ENCODE results near the gene GPR31. TPM values are rescaled to one million over a fixed set of nuclear protein-coding genes. Genes with fewer than 3 reads are reported as not detected.

Gene GPR31
- total RNA-seq, 4 donors from 2014 or later: not detected

DNA sequence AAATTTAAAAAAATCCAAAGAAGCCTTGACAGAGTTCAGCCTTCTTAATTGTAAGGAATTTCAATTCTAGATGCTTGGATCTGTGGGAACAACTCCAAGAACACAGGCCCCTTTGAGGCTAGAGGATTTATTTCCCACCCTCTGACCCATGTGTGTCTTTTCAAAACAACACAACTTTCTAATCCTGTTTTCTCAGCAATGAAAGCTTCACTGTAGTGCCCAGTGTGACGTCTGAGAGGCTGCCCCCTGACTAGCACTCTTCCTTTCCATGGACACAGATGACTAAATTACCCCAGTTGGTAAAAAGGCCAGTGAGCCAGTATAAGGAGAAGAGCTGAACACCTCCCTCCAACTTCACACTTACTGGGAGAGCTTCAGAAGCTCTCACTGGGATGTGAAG, 51.4 kb downstream of the GPR31 start:
- TF ChIP-seq, protein P1, sequence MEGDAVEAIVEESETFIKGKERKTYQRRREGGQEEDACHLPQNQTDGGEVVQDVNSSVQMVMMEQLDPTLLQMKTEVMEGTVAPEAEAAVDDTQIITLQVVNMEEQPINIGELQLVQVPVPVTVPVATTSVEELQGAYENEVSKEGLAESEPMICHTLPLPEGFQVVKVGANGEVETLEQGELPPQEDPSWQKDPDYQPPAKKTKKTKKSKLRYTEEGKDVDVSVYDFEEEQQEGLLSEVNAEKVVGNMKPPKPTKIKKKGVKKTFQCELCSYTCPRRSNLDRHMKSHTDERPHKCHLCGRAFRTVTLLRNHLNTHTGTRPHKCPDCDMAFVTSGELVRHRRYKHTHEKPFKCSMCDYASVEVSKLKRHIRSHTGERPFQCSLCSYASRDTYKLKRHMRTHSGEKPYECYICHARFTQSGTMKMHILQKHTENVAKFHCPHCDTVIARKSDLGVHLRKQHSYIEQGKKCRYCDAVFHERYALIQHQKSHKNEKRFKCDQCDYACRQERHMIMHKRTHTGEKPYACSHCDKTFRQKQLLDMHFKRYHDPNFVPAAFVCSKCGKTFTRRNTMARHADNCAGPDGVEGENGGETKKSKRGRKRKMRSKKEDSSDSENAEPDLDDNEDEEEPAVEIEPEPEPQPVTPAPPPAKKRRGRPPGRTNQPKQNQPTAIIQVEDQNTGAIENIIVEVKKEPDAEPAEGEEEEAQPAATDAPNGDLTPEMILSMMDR (IDR thresholded peaks at IDR 0.05 in 4 of 5, conservative IDR thresholded peaks at IDR 0.05 in 1 of 5): no peak
- no peak for TF ChIP-seq POLR2A (IDR thresholded peaks at IDR 0.05)
- Histone ChIP-seq H3K9me3 (no peaks in the 10 kb centered on the region), H3K27ac (no peak overlapping the region), H3K4me1 (no peaks in the 10 kb centered on the region), H3K36me3 (no peaks in the 10 kb centered on the region), H3K4me3 (no peak overlapping the region), H3K27me3 (no peaks in the 10 kb centered on the region)
- in situ Hi-C loops (cut with MboI; ENCODE audit: low sequenced_read_pairs in 4 of 4) (no loop called here), intact Hi-C loops (cut with DNase I; ENCODE audit: low total_unique reads) (no loop called here)
- ATAC-seq: no peak
- no peak for DNase-seq

Other genes with a start within 250 kb of the GPR31 start
- 1 to 10 TPM; 4.9 to 9.6 (median 6.5) TPM for gene RNASET2, start 201.4 kb downstream of the GPR31 start, total RNA-seq
- gene CEP43, start 158.6 kb downstream of the GPR31 start, total RNA-seq: 1 to 10 TPM; 4.4 to 8.3 (median 5.9) TPM
- gene CCR6, start 34.9 kb downstream of the GPR31 start, total RNA-seq: not detected
- not detected for gene UNC93A, start 133.3 kb upstream of the GPR31 start, total RNA-seq
- not detected for gene TTLL2, start 167.1 kb upstream of the GPR31 start, total RNA-seq